Trophoblast cell (in vitro differentiated cells and primary cell): ENCODE data around the gene RAB3B.

ENCODE experiments used
- DNase-seq, 2 donors: peaks; one replicate each; pipeline ENCODE4 v3.0.0-alpha.2; 2016
- H2AFZ ChIP-seq: 2 replicates; pipeline ENCODE4 v1.6.1; 2013; ENCODE audit warnings: low read length, moderate library complexity, mild to moderate bottlenecking; ENCODE audit not compliant: insufficient read depth, poor library complexity
- H2AK5ac ChIP-seq: 2 replicates; pipeline ENCODE4 v1.6.1; 2013; ENCODE audit warnings: mild to moderate bottlenecking, low read length
- H2BK120ac ChIP-seq: 2 replicates; pipeline ENCODE4 v1.6.1; 2013; ENCODE audit warnings: low read length, mild to moderate bottlenecking, moderate library complexity; ENCODE audit not compliant: insufficient read depth, poor library complexity
- H2BK12ac ChIP-seq: 2 replicates; pipeline ENCODE4 v1.6.1; 2013; ENCODE audit warnings: mild to moderate bottlenecking, low read length, moderate library complexity
- H2BK5ac ChIP-seq: 2 replicates; pipeline ENCODE4 v1.6.1; 2013; ENCODE audit warnings: low read length, low read depth, moderate library complexity, mild to moderate bottlenecking; ENCODE audit not compliant: poor library complexity
- H3K14ac ChIP-seq: 2 replicates; pipeline ENCODE4 v1.6.1; 2013; ENCODE audit warnings: mild to moderate bottlenecking, low read length
- H3K18ac ChIP-seq: 2 replicates; pipeline ENCODE4 v1.6.1; 2013; ENCODE audit warnings: mild to moderate bottlenecking, low read length
- H3K23ac ChIP-seq: 2 replicates; pipeline ENCODE4 v1.6.1; 2013; ENCODE audit warnings: low read length
- H3K27ac ChIP-seq: 2 replicates; pipeline ENCODE4 v1.5.1; 2013; ENCODE audit warnings: low read depth, mild to moderate bottlenecking, inconsistent platforms, low read length, moderate library complexity
- H3K27me3 ChIP-seq: 2 replicates; pipeline ENCODE4 v1.6.1; 2013; ENCODE audit warnings: inconsistent platforms, mild to moderate bottlenecking, low read length, moderate library complexity; ENCODE audit not compliant: insufficient read depth
- H3K36me3 ChIP-seq, 2 experiments: 1 replicate in 1 of 2; 2 replicates in 1 of 2; pipeline ENCODE4 v1.6.1; 2013; ENCODE audit warnings: low read length in 2 of 2, mild to moderate bottlenecking in 2 of 2, moderate library complexity in 1 of 2; ENCODE audit not compliant: insufficient read depth in 2 of 2, control insufficient read depth in 1 of 2
- H3K4ac ChIP-seq: 2 replicates; pipeline ENCODE4 v1.6.1; 2013; ENCODE audit warnings: low read depth, mild to moderate bottlenecking, low read length, moderate library complexity
- H3K4me1 ChIP-seq, 2 experiments: 1 replicate in 1 of 2; 2 replicates in 1 of 2; pipeline ENCODE4 v1.6.1; 2013; ENCODE audit warnings: low read length in 2 of 2, mild to moderate bottlenecking in 2 of 2, moderate library complexity in 1 of 2; ENCODE audit not compliant: insufficient read depth in 2 of 2, control insufficient read depth in 1 of 2
- H3K4me2 ChIP-seq: 2 replicates; pipeline ENCODE4 v1.6.1; 2013; ENCODE audit warnings: inconsistent platforms, mild to moderate bottlenecking, low read length, moderate library complexity
- H3K4me3 ChIP-seq: 2 replicates; pipeline ENCODE4 v1.5.1; 2013; ENCODE audit warnings: mild to moderate bottlenecking, low read depth, low read length, inconsistent platforms
- H3K79me1 ChIP-seq: one replicate; pipeline ENCODE4 v1.6.1; 2013; ENCODE audit warnings: low read length
- H3K79me2 ChIP-seq: 2 replicates; pipeline ENCODE4 v1.6.1; 2013; ENCODE audit warnings: low read length, mild to moderate bottlenecking; ENCODE audit not compliant: control insufficient read depth, insufficient read depth, poor library complexity
- H3K9ac ChIP-seq: 2 replicates; pipeline ENCODE4 v1.6.1; 2013; ENCODE audit warnings: mild to moderate bottlenecking, low read length
- H3K9me3 ChIP-seq: 2 replicates; pipeline ENCODE4 v1.6.1; 2013; ENCODE audit warnings: low read depth, mild to moderate bottlenecking, control low read depth, inconsistent platforms, low read length; ENCODE audit not compliant: insufficient read depth
- H4K12ac ChIP-seq: 2 replicates; pipeline ENCODE4 v1.6.1; 2013; ENCODE audit warnings: low read depth, mild to moderate bottlenecking, low read length, moderate library complexity
- H4K8ac ChIP-seq: 2 replicates; pipeline ENCODE4 v1.6.1; 2013; ENCODE audit warnings: low read depth, mild to moderate bottlenecking, low read length, moderate library complexity
- H4K91ac ChIP-seq: one replicate; pipeline ENCODE4 v1.6.1; 2013; ENCODE audit warnings: low read depth, mild to moderate bottlenecking, low read length, moderate library complexity
- WGBS: extraction: QIAGEN DNeasy Blood & Tissue Kit; methylation state at CpG from one replicate; pipeline ENCODE4 v1.1.7; 2013; ENCODE audit warnings: missing lambda C conversion rate; ENCODE audit not compliant: insufficient read length, insufficient coverage; ENCODE audit errors: extremely low coverage; 5-methylcytosine and 5-hydroxymethylcytosine counted together

RAB3B gene

DNA sequence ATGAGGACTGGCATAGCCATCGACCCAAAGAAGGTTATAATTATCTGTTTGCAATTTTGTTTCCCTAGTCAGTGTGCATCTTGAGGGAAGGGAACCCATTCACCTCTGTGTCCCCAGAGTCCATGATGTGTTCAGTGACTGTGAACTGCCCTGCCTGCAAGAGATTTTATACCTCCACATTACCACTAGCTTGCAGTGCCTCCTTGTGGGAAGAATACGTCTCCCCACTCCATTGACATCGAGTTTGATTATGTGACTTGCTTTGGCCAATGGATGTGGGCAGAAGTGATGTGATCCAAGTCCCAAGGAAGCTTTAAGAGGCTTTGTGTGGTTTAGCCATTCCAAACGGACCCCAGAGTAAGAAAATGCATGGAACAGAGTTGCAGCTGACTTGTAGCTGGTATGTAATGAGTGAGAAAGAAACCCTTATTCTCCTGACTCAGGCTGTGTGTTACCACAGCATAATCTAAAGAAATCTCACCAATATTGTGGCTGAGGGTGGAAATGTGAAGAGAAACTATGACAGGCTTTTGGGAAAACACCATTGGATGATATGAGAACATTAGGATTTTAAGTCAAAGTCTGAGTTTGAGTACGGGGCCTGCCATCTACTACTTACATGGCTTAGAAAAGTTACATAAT lies 64.2 kb downstream of the RAB3B start:
- H3K4me3 ChIP-seq = no peak overlapping the region
- no peak overlapping the region for H3K9ac ChIP-seq
- H3K79me1 ChIP-seq = no peaks in the 10 kb centered on the region
- no peak overlapping the region for H4K12ac ChIP-seq
- H3K14ac ChIP-seq = no peak overlapping the region
- no peak overlapping the region for H3K18ac ChIP-seq
- no peak overlapping the region for H2BK12ac ChIP-seq
- no peaks in the 10 kb centered on the region for H3K36me3 ChIP-seq
- H3K79me2 ChIP-seq = no peaks in the 10 kb centered on the region
- H3K23ac ChIP-seq = no peak overlapping the region
- no peaks in the 10 kb centered on the region for H3K9me3 ChIP-seq
- H3K27me3 ChIP-seq = no peaks in the 10 kb centered on the region
- H3K27ac ChIP-seq = no peak overlapping the region
- no peak overlapping the region for H3K4ac ChIP-seq
- peak in 1 of 2 donors; percentile 40 for DNase-seq
- no peak overlapping the region for H2BK5ac ChIP-seq
- H2BK120ac ChIP-seq = no peak overlapping the region
- H3K4me1 ChIP-seq = no peaks in the 10 kb centered on the region
- no peak overlapping the region for H2AFZ ChIP-seq
- no peak overlapping the region for H2AK5ac ChIP-seq
- H4K8ac ChIP-seq = no peak overlapping the region
- H4K91ac ChIP-seq = no peak overlapping the region
- no peak overlapping the region for H3K4me2 ChIP-seq
- WGBS = no CpG with 5 or more reads among the region's 5 CpGs

DNA sequence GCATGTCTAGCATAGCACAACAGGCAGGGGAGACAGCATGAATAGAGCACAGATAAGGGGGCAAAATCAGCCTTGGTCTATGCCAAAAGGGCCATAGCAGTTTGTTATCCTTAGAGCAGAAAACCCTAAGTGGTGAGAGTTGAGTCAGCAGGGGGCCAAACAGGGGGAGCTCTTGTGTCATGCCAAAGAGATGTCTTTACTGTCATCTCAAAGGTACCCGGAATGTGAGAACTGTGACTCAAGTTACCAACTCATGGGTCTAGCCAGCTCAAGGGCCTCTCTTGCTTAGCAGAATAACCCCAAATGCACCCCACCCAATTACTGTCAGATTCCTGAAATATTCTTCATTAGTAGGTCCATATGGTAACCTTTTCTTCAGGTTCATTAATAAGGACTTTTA lies 66.0 kb downstream of the RAB3B start:
- no peaks in the 10 kb centered on the region for H3K4me1 ChIP-seq
- no peak overlapping the region for H3K14ac ChIP-seq
- no peak overlapping the region for H3K23ac ChIP-seq
- no peak for DNase-seq
- H3K36me3 ChIP-seq = no peaks in the 10 kb centered on the region
- no peaks in the 10 kb centered on the region for H3K79me2 ChIP-seq
- no peak overlapping the region for H2AFZ ChIP-seq
- H3K27me3 ChIP-seq = no peaks in the 10 kb centered on the region
- no peaks in the 10 kb centered on the region for H3K9me3 ChIP-seq
- H4K12ac ChIP-seq = no peak overlapping the region
- H2BK120ac ChIP-seq = no peak overlapping the region
- no peak overlapping the region for H3K4me3 ChIP-seq
- no peak overlapping the region for H4K8ac ChIP-seq
- no peak overlapping the region for H3K4ac ChIP-seq
- no peak overlapping the region for H3K4me2 ChIP-seq
- H2BK5ac ChIP-seq = no peak overlapping the region
- peak overlapping the region; percentile 44 for H3K9ac ChIP-seq
- H3K18ac ChIP-seq = no peak overlapping the region
- H4K91ac ChIP-seq = no peak overlapping the region
- no peak overlapping the region for H2BK12ac ChIP-seq
- no CpG with 5 or more reads among the region's 1 CpG for WGBS
- H3K27ac ChIP-seq = no peak overlapping the region
- H2AK5ac ChIP-seq = no peak overlapping the region
- no peaks in the 10 kb centered on the region for H3K79me1 ChIP-seq

DNA sequence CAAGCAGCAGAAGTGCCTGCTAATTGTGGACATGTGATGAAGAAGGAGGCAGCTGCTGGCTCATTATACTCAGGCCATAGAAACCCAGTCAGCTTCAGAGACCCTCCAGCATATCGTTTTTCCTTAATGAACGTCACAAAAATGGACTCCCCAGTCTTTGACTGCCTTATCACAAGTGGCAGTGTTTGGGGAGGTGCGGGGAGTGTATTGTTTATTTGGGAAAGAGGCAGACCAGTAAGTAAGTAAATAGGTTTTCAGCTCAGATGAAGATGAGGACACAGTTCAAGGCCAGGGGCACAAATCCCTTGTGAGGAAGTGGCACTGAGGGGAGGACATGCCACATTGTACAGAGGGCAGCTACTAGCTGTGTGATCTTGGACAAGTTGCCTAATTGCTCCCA lies 68.5 kb downstream of the RAB3B start:
- Histone ChIP-seq H2BK12ac (no peak overlapping the region), H2BK120ac (no peak overlapping the region), H3K36me3 (no peaks in the 10 kb centered on the region), H3K4ac (no peak overlapping the region), H3K27ac (no peak overlapping the region), H3K4me1 (no peaks in the 10 kb centered on the region), H2BK5ac (no peak overlapping the region), H3K14ac (no peak overlapping the region), H4K8ac (no peak overlapping the region), H4K91ac (no peak overlapping the region), H3K79me2 (no peaks in the 10 kb centered on the region), H2AK5ac (no peak overlapping the region), H3K23ac (no peak overlapping the region), H3K9ac (no peak overlapping the region), H2AFZ (no peak overlapping the region), H3K79me1 (no peaks in the 10 kb centered on the region), H3K4me3 (no peak overlapping the region), H3K4me2 (no peak overlapping the region), H3K18ac (no peak overlapping the region), H3K27me3 (no peaks in the 10 kb centered on the region), H3K9me3 (no peaks in the 10 kb centered on the region), H4K12ac (no peak overlapping the region)
- no peak for DNase-seq
- WGBS = no CpG with 5 or more reads among the region's 3 CpGs

DNA sequence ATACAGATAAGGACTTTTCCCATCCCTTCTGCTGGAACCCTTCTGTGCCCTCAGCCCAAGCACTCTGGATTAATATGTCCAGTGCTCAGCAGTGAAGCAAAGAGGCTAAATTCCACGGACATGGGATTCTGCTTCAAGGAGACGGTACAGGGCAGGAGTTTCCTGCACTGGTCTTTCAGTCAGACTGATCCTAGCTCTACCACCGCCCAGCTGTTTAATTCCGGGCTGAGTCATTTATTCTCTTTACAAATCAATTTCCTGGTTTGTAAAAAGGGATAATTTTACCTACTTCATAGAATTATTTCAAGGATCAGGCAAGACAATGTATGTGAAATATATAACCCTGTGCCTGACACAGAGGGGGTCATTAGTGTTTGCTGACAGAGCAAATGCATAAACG lies 70.4 kb downstream of the RAB3B start:
- Histone ChIP-seq H3K4me2 (no peak overlapping the region), H2AFZ (no peak overlapping the region), H3K79me1 (no peaks in the 10 kb centered on the region), H3K4me1 (no peaks in the 10 kb centered on the region), H3K9me3 (no peaks in the 10 kb centered on the region), H3K36me3 (no peaks in the 10 kb centered on the region), H4K12ac (no peak overlapping the region), H2BK120ac (no peak overlapping the region), H3K4ac (no peak overlapping the region), H4K91ac (no peak overlapping the region), H2BK5ac (no peak overlapping the region), H3K23ac (no peak overlapping the region), H2AK5ac (no peak overlapping the region), H3K27me3 (no peaks in the 10 kb centered on the region), H3K4me3 (no peak overlapping the region), H4K8ac (no peak overlapping the region), H3K14ac (no peak overlapping the region), H3K9ac (no peak overlapping the region), H2BK12ac (no peak overlapping the region), H3K18ac (no peak overlapping the region), H3K79me2 (no peaks in the 10 kb centered on the region), H3K27ac (no peak overlapping the region)
- WGBS = no CpG with 5 or more reads among the region's 5 CpGs
- no peak for DNase-seq
